Astrocyte (in vitro differentiated cells and primary cell): ENCODE data around the gene SKAP2. TPM values are rescaled to one million over a fixed set of nuclear protein-coding genes. Genes with fewer than 3 reads are reported as not detected.

ENCODE experiments used
- DNase-seq: peaks from one replicate; pipeline ENCODE4 v3.0.0-alpha.2; 2010; ENCODE audit warnings: low read depth
- FAIRE-seq: peaks from 2 replicates; lab custom pipeline; 2011; peaks lifted over from hg19 to GRCh38; lab: Jason Lieb, UNC
- H2AFZ ChIP-seq: 2 replicates; pipeline ENCODE4 v1.6.0; 2012; ENCODE audit warnings: low read depth, low read length, inconsistent platforms
- H3K27ac ChIP-seq: 2 replicates; pipeline ENCODE4 v1.5.1; 2011; ENCODE audit warnings: low read depth, low read length, inconsistent platforms
- H3K27me3 ChIP-seq: 2 replicates; pipeline ENCODE4 v1.6.0; 2011; ENCODE audit warnings: low read length, inconsistent platforms; ENCODE audit not compliant: insufficient read depth
- H3K36me3 ChIP-seq: 2 replicates; pipeline ENCODE4 v1.5.1; 2011; ENCODE audit warnings: low read length, inconsistent platforms; ENCODE audit not compliant: insufficient read depth
- H3K4me1 ChIP-seq: 2 replicates; pipeline ENCODE4 v1.5.1; 2011; ENCODE audit warnings: low read length, inconsistent platforms; ENCODE audit not compliant: insufficient read depth
- H3K4me2 ChIP-seq: 2 replicates; pipeline ENCODE4 v1.6.0; 2012; ENCODE audit warnings: low read length, inconsistent platforms
- H3K4me3 ChIP-seq: 2 replicates; pipeline ENCODE4 v1.5.1; 2011; ENCODE audit warnings: low read depth, mild to moderate bottlenecking, low read length, inconsistent platforms; ENCODE audit not compliant: insufficient read depth
- H3K79me2 ChIP-seq: 2 replicates; pipeline ENCODE4 v1.6.0; 2012; ENCODE audit warnings: mild to moderate bottlenecking, low read length, inconsistent platforms; ENCODE audit not compliant: insufficient read depth
- H3K9ac ChIP-seq: 2 replicates; pipeline ENCODE4 v1.6.0; 2012; ENCODE audit warnings: mild to moderate bottlenecking, low read length, inconsistent platforms
- H3K9me3 ChIP-seq: 2 replicates; pipeline ENCODE4 v1.5.1; 2012; ENCODE audit warnings: low read depth, mild to moderate bottlenecking, low read length, inconsistent platforms; ENCODE audit not compliant: insufficient read depth
- H4K20me1 ChIP-seq: 2 replicates; pipeline ENCODE4 v1.6.0; 2012; ENCODE audit warnings: low read length, inconsistent platforms; ENCODE audit not compliant: insufficient read depth
- H3K27ac Mint-ChIP-seq: one replicate; pipeline ENCODE4 v1.8.0; 2021; ENCODE audit warnings: mild to moderate bottlenecking, mixed read lengths; ENCODE audit not compliant: unreplicated experiment
- H3K27me3 Mint-ChIP-seq: one replicate; pipeline ENCODE4 v1.8.0; 2021; ENCODE audit warnings: low read depth, mixed read lengths; ENCODE audit not compliant: unreplicated experiment
- H3K36me3 Mint-ChIP-seq: one replicate; pipeline ENCODE4 v1.8.0; 2021; ENCODE audit warnings: low read depth, mixed read lengths; ENCODE audit not compliant: unreplicated experiment
- H3K4me1 Mint-ChIP-seq: one replicate; pipeline ENCODE4 v1.8.0; 2021; ENCODE audit warnings: low read depth, mixed read lengths; ENCODE audit not compliant: unreplicated experiment
- H3K4me3 Mint-ChIP-seq: one replicate; pipeline ENCODE4 v1.8.0; 2021; ENCODE audit warnings: mild to moderate bottlenecking, moderate library complexity, mixed read lengths; ENCODE audit not compliant: unreplicated experiment
- H3K9me3 Mint-ChIP-seq: one replicate; pipeline ENCODE4 v1.8.0; 2021; ENCODE audit warnings: mild to moderate bottlenecking, mixed read lengths; ENCODE audit not compliant: unreplicated experiment
- CTCF ChIP-seq: IDR thresholded peaks from 2 replicates; pipeline ENCODE4 v1.5.1; 2011; ENCODE audit warnings: low read depth, mild to moderate bottlenecking, inconsistent platforms, low read length, moderate library complexity; ENCODE audit not compliant: insufficient read depth
- EZH2 ChIP-seq: IDR thresholded peaks from 2 replicates; pipeline ENCODE4 v1.6.1; 2012; ENCODE audit warnings: mild to moderate bottlenecking, low read length, inconsistent platforms; ENCODE audit not compliant: insufficient read depth
- total RNA-seq: library from RNA; stranded (reverse); gene quantifications from 2 replicates; pipeline ENCODE4 v1.2.1, GENCODE V29; 2021

SKAP2 gene
- total RNA-seq, 1 donor from 2014 or later: 10.1 TPM

GRCh38 chr7:26630361-26630760 lies 234.0 kb downstream of the SKAP2 start:
- H3K27ac Mint-ChIP-seq: no peak overlapping the region
- no peak for DNase-seq

GRCh38 chr7:26629696-26630095 lies 234.7 kb downstream of the SKAP2 start:
- no peak for DNase-seq
- Mint-ChIP-seq H3K36me3 (no peaks in the 10 kb centered on the region), H3K4me1 (no peaks in the 10 kb centered on the region), H3K27ac (no peak overlapping the region), H3K4me3 (no peak overlapping the region), H3K9me3 (no peaks in the 10 kb centered on the region), H3K27me3 (peaks cover 20% of the 10 kb centered on the region)
- Histone ChIP-seq H3K79me2 (no peaks in the 10 kb centered on the region), H3K4me1 (no peaks in the 10 kb centered on the region), H2AFZ (no peak overlapping the region), H3K9ac (no peak overlapping the region), H3K27ac (no peak overlapping the region), H3K4me2 (no peak overlapping the region), H4K20me1 (no peaks in the 10 kb centered on the region), H3K9me3 (no peaks in the 10 kb centered on the region), H3K27me3 (no peaks in the 10 kb centered on the region), H3K36me3 (no peaks in the 10 kb centered on the region), H3K4me3 (no peak overlapping the region)
- no peak for FAIRE-seq
- TF ChIP-seq CTCF: no peak
- no peak for TF ChIP-seq EZH2

More at GRCh38 chr7:26630361-26630760, 234.0 kb downstream of the SKAP2 start:
- H3K9ac ChIP-seq: no peak overlapping the region
- Mint-ChIP-seq H3K4me3 (no peak overlapping the region), H3K27me3 (peaks cover 15% of the 10 kb centered on the region), H3K4me1 (no peaks in the 10 kb centered on the region), H3K9me3 (no peaks in the 10 kb centered on the region), H3K36me3 (no peaks in the 10 kb centered on the region)
- H2AFZ ChIP-seq: no peak overlapping the region
- no peak overlapping the region for H3K4me3 ChIP-seq
- no peaks in the 10 kb centered on the region for H3K27me3 ChIP-seq
- H3K9me3 ChIP-seq: no peaks in the 10 kb centered on the region
- TF ChIP-seq EZH2 (no peak), CTCF (no peak)
- no peaks in the 10 kb centered on the region for H4K20me1 ChIP-seq
- no peak overlapping the region for H3K4me2 ChIP-seq
- no peak overlapping the region for H3K27ac ChIP-seq
- no peaks in the 10 kb centered on the region for H3K36me3 ChIP-seq
- no peak for FAIRE-seq
- no peaks in the 10 kb centered on the region for H3K79me2 ChIP-seq
- H3K4me1 ChIP-seq: no peaks in the 10 kb centered on the region

GRCh38 chr7:26627891-26628341 lies 236.5 kb downstream of the SKAP2 start:
- no peak overlapping the region for H3K27ac ChIP-seq
- no peak overlapping the region for H3K27ac Mint-ChIP-seq
- no peak overlapping the region for H2AFZ ChIP-seq
- H3K36me3 Mint-ChIP-seq: no peaks in the 10 kb centered on the region
- TF ChIP-seq EZH2: no peak
- H3K27me3 ChIP-seq: no peaks in the 10 kb centered on the region
- FAIRE-seq (no peak), DNase-seq (no peak)
- no peak overlapping the region for H3K4me3 Mint-ChIP-seq
- H3K79me2 ChIP-seq: no peaks in the 10 kb centered on the region
- no peaks in the 10 kb centered on the region for H4K20me1 ChIP-seq
- H3K9ac ChIP-seq: no peak overlapping the region
- H3K27me3 Mint-ChIP-seq: peaks cover 26% of the 10 kb centered on the region
- H3K9me3 Mint-ChIP-seq: no peaks in the 10 kb centered on the region
- no peak overlapping the region for H3K4me2 ChIP-seq
- no peak overlapping the region for H3K4me3 ChIP-seq
- no peaks in the 10 kb centered on the region for H3K36me3 ChIP-seq
- no peaks in the 10 kb centered on the region for H3K9me3 ChIP-seq
- no peaks in the 10 kb centered on the region for H3K4me1 Mint-ChIP-seq
- H3K4me1 ChIP-seq: no peaks in the 10 kb centered on the region
